GM12878 (cell line): Measurements from ENCODE around the gene MLIP. TPM values are rescaled to one million over a fixed set of nuclear protein-coding genes. Genes with fewer than 3 reads are reported as not detected.

Experiments
- ATAC-seq: fragments of 200-7000 bp; cut with Tn5 transposase; 3 replicates; pipeline ENCODE4 v1.9.1; 2020; ENCODE audit warnings: mild to moderate bottlenecking, moderate library complexity
- BruUV-seq: library from RNA; stranded (reverse); fragments of 400-500 nt; replicated peaks from 2 replicates; lab custom pipeline; 2021; lab: Mats Ljungman, UMichigan
- CTCF ChIA-PET: fragments of 300-600 bp; sonication (Branson Sonifier 250); formaldehyde crosslinking; extraction: SDS; loops from one replicate; lab custom pipeline; 2021; ENCODE audit warnings: inconsistent platforms; lab: Yijun Ruan, JAX
- POLR2A ChIA-PET: fragments of 350-600 bp; formaldehyde crosslinking; extraction: SDS; loops from one replicate; lab custom pipeline; 2021; ENCODE audit warnings: inconsistent platforms; lab: Charles Lee
- RAD21 ChIA-PET: fragments of 300-600 bp; sonication (Branson Sonifier 250); formaldehyde crosslinking; loops from one replicate; lab custom pipeline; 2023; ENCODE audit warnings: antibody characterized with exemption; ENCODE audit not compliant: unreplicated experiment; lab: Charles Lee
- SMC1A ChIA-PET: fragments of 300-600 bp; sonication (Branson Sonifier 250); formaldehyde crosslinking; loops from one replicate; lab custom pipeline; 2023; ENCODE audit not compliant: unreplicated experiment, uncharacterized antibody; lab: Charles Lee
- DNase-seq: peaks from one replicate; pipeline ENCODE4 v3.0.0-alpha.2; 2011; ENCODE audit warnings: low read depth, low spot score
- FAIRE-seq: peaks from 3 replicates; lab custom pipeline; 2011; peaks lifted over from hg19 to GRCh38; lab: Jason Lieb, UNC
- H2AFZ ChIP-seq: 2 replicates; pipeline ENCODE4 v1.6.0; 2011; ENCODE audit warnings: low read depth, low read length, control low read depth; ENCODE audit not compliant: control insufficient read depth
- H3K27ac ChIP-seq: 2 replicates; pipeline ENCODE4 v1.5.1; 2011; ENCODE audit warnings: control low read depth; ENCODE audit not compliant: control insufficient read depth, insufficient read depth
- H3K27me3 ChIP-seq, 2 experiments: replicated peaks in 1 of 2; 2 replicates each; pipeline versions ENCODE4 v1.6.0 to v1.6.1; 2011; ENCODE audit warnings: low read length in 1 of 2; ENCODE audit not compliant: control insufficient read depth in 2 of 2, insufficient read depth in 2 of 2
- H3K36me3 ChIP-seq, 2 experiments: 2 replicates each; pipeline ENCODE4 v1.5.1; 2011; ENCODE audit warnings: low read length in 1 of 2; ENCODE audit not compliant: control insufficient read depth in 2 of 2, insufficient read depth in 2 of 2
- H3K4me1 ChIP-seq: 2 replicates; pipeline ENCODE4 v1.6.1; 2011; ENCODE audit warnings: mild to moderate bottlenecking, low read length, moderate library complexity, mixed read lengths; ENCODE audit not compliant: control insufficient read depth, insufficient read depth
- H3K4me2 ChIP-seq: 2 replicates; pipeline ENCODE4 v1.6.0; 2011; ENCODE audit warnings: control low read depth; ENCODE audit not compliant: control insufficient read depth, insufficient read depth
- H3K4me3 ChIP-seq: fragments of 200-600 bp; sonication (generic); 2 replicates; pipeline ENCODE4 v1.5.1; 2016
- H3K79me2 ChIP-seq: 2 replicates; pipeline ENCODE4 v1.6.0; 2011; ENCODE audit warnings: low read length; ENCODE audit not compliant: control insufficient read depth, insufficient read depth
- H3K9ac ChIP-seq: 2 replicates; pipeline ENCODE4 v1.8.0; 2011; ENCODE audit warnings: low read length, control low read depth, mixed read lengths; ENCODE audit not compliant: control insufficient read depth, insufficient read depth
- H3K9me3 ChIP-seq: replicated peaks from 3 replicates; pipeline ENCODE4 v1.5.1; 2011; ENCODE audit warnings: mild to moderate bottlenecking, low read length; ENCODE audit not compliant: control insufficient read depth, insufficient read depth
- H4K20me1 ChIP-seq: 2 replicates; pipeline ENCODE4 v1.6.0; 2011; ENCODE audit not compliant: control insufficient read depth, insufficient read depth
- CBFB ChIP-seq: IDR thresholded peaks from 2 replicates; pipeline ENCODE4 v1.6.1; 2016; ENCODE audit warnings: antibody characterized with exemption, low read depth
- CREB1 ChIP-seq: IDR thresholded peaks from 2 replicates; pipeline ENCODE4 v1.6.1; 2012; ENCODE audit warnings: low read depth, mild to moderate bottlenecking, inconsistent platforms
- RCOR1 ChIP-seq: conservative IDR thresholded peaks from 2 replicates; pipeline ENCODE4 v1.6.1; 2012; ENCODE audit warnings: low read depth, low read length, improper control_type of control experiment
- SMC3 ChIP-seq: IDR thresholded peaks from 2 replicates; pipeline ENCODE4 v1.6.1; 2011; ENCODE audit warnings: low read length, improper control_type of control experiment, borderline replicate concordance
- TCF7 ChIP-seq: IDR thresholded peaks from 2 replicates; pipeline ENCODE4 v1.6.1; 2014; ENCODE audit warnings: antibody characterized with exemption, borderline replicate concordance
- WGBS: methylation state at CpG from one replicate; pipeline ENCODE4 v1.1.6; 2016; ENCODE audit warnings: low lambda C conversion rate; ENCODE audit not compliant: insufficient replicate concordance, insufficient coverage; ENCODE audit errors: missing lambda C conversion rate; 5-methylcytosine and 5-hydroxymethylcytosine counted together
- in situ Hi-C: fragments of 300-500 bp; cut with MboI; formaldehyde crosslinking; loops from 9 replicates; pipeline ENCODE4 v1.14.3; 2018; ENCODE audit warnings: mixed read lengths
- intact Hi-C: fragments of 100-400 bp; cut with micrococcal nuclease; formaldehyde crosslinking; loops from one replicate; pipeline ENCODE4 v1.14.2; 2022; ENCODE audit not compliant: unreplicated experiment
- polyA plus RNA-seq, 11 experiments: library from polyadenylated mRNA; depleted of rRNA in 4 of 11; unstranded in 6 of 11; stranded (reverse) in 5 of 11; fragments of >200 nt; fragmentation: Nextera tagmentation in 4 of 11; fragmentation: Illumina TruSeq in 1 of 11; extraction: Ambion mirVana in 4 of 11; extraction: Trizol in 1 of 11; gene quantifications; 1 replicate in 1 of 11; 2 replicates in 10 of 11; pipeline versions ENCODE4 v1.2.1 to v1.2.3, GENCODE V29; 2011 to 2016; ENCODE audit warnings: inconsistent platforms in 2 of 11, missing spikeins in 2 of 11, low read depth in 1 of 11
- total RNA-seq, 4 experiments: library from RNA; depleted of rRNA in 3 of 4; stranded (reverse); fragments of >200 nt in 3 of 4; fragmentation: Illumina TruSeq in 1 of 4; extraction: Trizol in 1 of 4; gene quantifications; 2 replicates each; pipeline versions ENCODE4 v1.2.1 to v1.2.3, GENCODE V29; 2013 to 2021
- TF ChIP-seq, protein P1 (sequence below): fragments of 450-650 bp; IDR thresholded peaks from 2 replicates; pipeline ENCODE4 v1.6.1; 2017; ENCODE audit warnings: mild to moderate bottlenecking, moderate library complexity

Gene MLIP
- total and polyA plus RNA-seq, 10 of the 15 experiments (the other 5 are each of a cell fraction or from before 2014, with no cell fraction given): not detected

DNA sequence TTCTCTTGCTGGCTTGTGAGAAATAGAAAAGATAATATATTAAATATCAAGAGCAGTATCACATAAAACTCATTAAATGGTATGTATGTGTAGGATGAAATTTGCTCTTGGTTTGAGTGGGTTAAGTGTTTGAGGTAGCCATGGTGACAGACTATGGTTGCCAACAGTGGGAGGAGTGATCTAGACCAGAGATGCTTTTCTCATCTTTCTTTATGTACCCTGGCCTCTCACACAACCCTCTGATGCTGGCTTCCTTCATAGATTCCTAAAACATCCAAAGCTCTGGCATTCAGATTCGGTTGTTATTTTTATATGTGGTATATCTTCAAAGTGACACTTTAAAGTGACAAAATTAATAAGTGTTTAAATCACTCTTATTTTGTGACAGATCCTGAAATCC, 9.0 kb upstream of the MLIP start:
- 4% methylated on average over 1 of the region's 1 CpG for WGBS
- ChIA-PET SMC1A (no interaction called here), RAD21 (no interaction called here), POLR2A (no interaction called here), CTCF (no interaction called here)
- Histone ChIP-seq H3K9ac (no peak overlapping the region), H3K4me3 (no peak overlapping the region), H3K27me3 (no peaks in the 10 kb centered on the region), H4K20me1 (no peaks in the 10 kb centered on the region; the same call in 1 of the 2 replicates), H3K79me2 (no peaks in the 10 kb centered on the region), H3K9me3 (no peaks in the 10 kb centered on the region), H2AFZ (no peak overlapping the region), H3K36me3 (no peaks in the 10 kb centered on the region), H3K27ac (no peak overlapping the region), H3K4me1 (no peaks in the 10 kb centered on the region), H3K4me2 (no peak overlapping the region)
- ATAC-seq (no peak), FAIRE-seq (no peak), DNase-seq (no peak)
- TF ChIP-seq, protein P1, sequence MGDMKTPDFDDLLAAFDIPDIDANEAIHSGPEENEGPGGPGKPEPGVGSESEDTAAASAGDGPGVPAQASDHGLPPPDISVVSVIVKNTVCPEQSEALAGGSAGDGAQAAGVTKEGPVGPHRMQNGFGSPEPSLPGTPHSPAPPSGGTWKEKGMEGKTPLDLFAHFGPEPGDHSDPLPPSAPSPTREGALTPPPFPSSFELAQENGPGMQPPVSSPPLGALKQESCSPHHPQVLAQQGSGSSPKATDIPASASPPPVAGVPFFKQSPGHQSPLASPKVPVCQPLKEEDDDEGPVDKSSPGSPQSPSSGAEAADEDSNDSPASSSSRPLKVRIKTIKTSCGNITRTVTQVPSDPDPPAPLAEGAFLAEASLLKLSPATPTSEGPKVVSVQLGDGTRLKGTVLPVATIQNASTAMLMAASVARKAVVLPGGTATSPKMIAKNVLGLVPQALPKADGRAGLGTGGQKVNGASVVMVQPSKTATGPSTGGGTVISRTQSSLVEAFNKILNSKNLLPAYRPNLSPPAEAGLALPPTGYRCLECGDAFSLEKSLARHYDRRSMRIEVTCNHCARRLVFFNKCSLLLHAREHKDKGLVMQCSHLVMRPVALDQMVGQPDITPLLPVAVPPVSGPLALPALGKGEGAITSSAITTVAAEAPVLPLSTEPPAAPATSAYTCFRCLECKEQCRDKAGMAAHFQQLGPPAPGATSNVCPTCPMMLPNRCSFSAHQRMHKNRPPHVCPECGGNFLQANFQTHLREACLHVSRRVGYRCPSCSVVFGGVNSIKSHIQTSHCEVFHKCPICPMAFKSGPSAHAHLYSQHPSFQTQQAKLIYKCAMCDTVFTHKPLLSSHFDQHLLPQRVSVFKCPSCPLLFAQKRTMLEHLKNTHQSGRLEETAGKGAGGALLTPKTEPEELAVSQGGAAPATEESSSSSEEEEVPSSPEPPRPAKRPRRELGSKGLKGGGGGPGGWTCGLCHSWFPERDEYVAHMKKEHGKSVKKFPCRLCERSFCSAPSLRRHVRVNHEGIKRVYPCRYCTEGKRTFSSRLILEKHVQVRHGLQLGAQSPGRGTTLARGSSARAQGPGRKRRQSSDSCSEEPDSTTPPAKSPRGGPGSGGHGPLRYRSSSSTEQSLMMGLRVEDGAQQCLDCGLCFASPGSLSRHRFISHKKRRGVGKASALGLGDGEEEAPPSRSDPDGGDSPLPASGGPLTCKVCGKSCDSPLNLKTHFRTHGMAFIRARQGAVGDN: no peak
- no peak for TF ChIP-seq CREB1
- no peak for TF ChIP-seq RCOR1
- TF ChIP-seq TCF7: no peak
- TF ChIP-seq CBFB: no peak
- TF ChIP-seq SMC3: no peak
- no TSS peak for BruUV-seq
- intact Hi-C loops (no loop called here), in situ Hi-C loops (no loop called here)
